ENCODE results near the gene POLA1. TPM values are rescaled to one million over a fixed set of nuclear protein-coding genes. Genes with fewer than 3 reads are reported as not detected.

The POLA1 gene
- total and polyA plus RNA-seq, 3 experiments from 2014 or later = 6.2 to 43.1 (median 42.5) TPM

- H3K27ac Mint-ChIP-seq = no peak overlapping the region
These were observed 35.9 kb upstream of the POLA1 start for GRCh38 chrX:24657671-24658386.

GRCh38 chrX:24658421-24658820 lies 35.3 kb upstream of the POLA1 start:
- Mint-ChIP-seq H3K36me3 (no peaks in the 10 kb centered on the region), H3K27me3 (peaks cover 2 to 3% of the 10 kb centered on the region in 2 donors), H3K4me1 (no peaks in the 10 kb centered on the region), H3K27ac (no peak overlapping the region), H3K4me3 (no peak overlapping the region), H3K9me3 (peaks cover 0 to 1% (median 0%) of the 10 kb centered on the region in 5 donors)
- H3K36me3 ChIP-seq (ENCODE audit: insufficient read depth, low read length) = no peaks in the 10 kb centered on the region
- H3K4me1 ChIP-seq (ENCODE audit: insufficient read depth, low read length) = no peaks in the 10 kb centered on the region
- DNase-seq = no peak
- H3K27me3 ChIP-seq (ENCODE audit: insufficient read depth, low read length, poor library complexity, severe bottlenecking) = no peaks in the 10 kb centered on the region
- ChIA-PET CTCF (no interaction called here), POLR2A (no interaction called here)
- H3K4me3 ChIP-seq (ENCODE audit: low read length) = no peak overlapping the region
- H3K27ac ChIP-seq (ENCODE audit: low read depth, low read length) = no peak overlapping the region
- H3K9me3 ChIP-seq (ENCODE audit: low read length) = no peaks in the 10 kb centered on the region

More at GRCh38 chrX:24657671-24658386, 35.9 kb upstream of the POLA1 start:
- Mint-ChIP-seq H3K36me3 (no peaks in the 10 kb centered on the region), H3K9me3 (peaks cover 0 to 2% (median 0%) of the 10 kb centered on the region in 5 donors), H3K4me3 (no peak overlapping the region), H3K4me1 (no peaks in the 10 kb centered on the region), H3K27me3 (peaks cover 2 to 7% of the 10 kb centered on the region in 2 donors)
- H3K27me3 ChIP-seq (ENCODE audit: insufficient read depth, low read length, poor library complexity, severe bottlenecking) = no peaks in the 10 kb centered on the region
- H3K27ac ChIP-seq (ENCODE audit: low read depth, low read length) = no peak overlapping the region
- H3K36me3 ChIP-seq (ENCODE audit: insufficient read depth, low read length) = no peaks in the 10 kb centered on the region
- CTCF ChIA-PET = no interaction called here
- POLR2A ChIA-PET = no interaction called here
- H3K9me3 ChIP-seq (ENCODE audit: low read length) = no peaks in the 10 kb centered on the region
- H3K4me3 ChIP-seq (ENCODE audit: low read length) = no peak overlapping the region
- no peaks in the 10 kb centered on the region for H3K4me1 ChIP-seq (ENCODE audit: insufficient read depth, low read length)
- no peak for DNase-seq

GRCh38 chrX:24659106-24659505 lies 34.6 kb upstream of the POLA1 start:
- H3K27me3 ChIP-seq (ENCODE audit: insufficient read depth, low read length, poor library complexity, severe bottlenecking) = no peaks in the 10 kb centered on the region
- DNase-seq = no peak
- Mint-ChIP-seq H3K4me3 (no peak overlapping the region), H3K9me3 (no peaks in the 10 kb centered on the region), H3K4me1 (no peaks in the 10 kb centered on the region), H3K27me3 (peaks cover 3% of the 10 kb centered on the region in 2 donors), H3K27ac (no peak overlapping the region), H3K36me3 (no peaks in the 10 kb centered on the region)
- H3K4me3 ChIP-seq (ENCODE audit: low read length) = no peak overlapping the region
- POLR2A ChIA-PET = no interaction called here
- no peaks in the 10 kb centered on the region for H3K36me3 ChIP-seq (ENCODE audit: insufficient read depth, low read length)
- no peak overlapping the region for H3K27ac ChIP-seq (ENCODE audit: low read depth, low read length)
- no peaks in the 10 kb centered on the region for H3K4me1 ChIP-seq (ENCODE audit: insufficient read depth, low read length)
- CTCF ChIA-PET = no interaction called here
- H3K9me3 ChIP-seq (ENCODE audit: low read length) = no peaks in the 10 kb centered on the region

GRCh38 chrX:24659646-24660045 lies 34.1 kb upstream of the POLA1 start:
- no peak overlapping the region for H3K4me3 ChIP-seq (ENCODE audit: low read length)
- Mint-ChIP-seq H3K36me3 (no peaks in the 10 kb centered on the region), H3K4me1 (no peaks in the 10 kb centered on the region), H3K4me3 (no peak overlapping the region), H3K27me3 (peaks cover 3 to 5% of the 10 kb centered on the region in 2 donors), H3K27ac (no peak overlapping the region), H3K9me3 (no peaks in the 10 kb centered on the region)
- H3K4me1 ChIP-seq (ENCODE audit: insufficient read depth, low read length) = no peaks in the 10 kb centered on the region
- no peaks in the 10 kb centered on the region for H3K9me3 ChIP-seq (ENCODE audit: low read length)
- no peak for DNase-seq
- no peak overlapping the region for H3K27ac ChIP-seq (ENCODE audit: low read depth, low read length)
- H3K36me3 ChIP-seq (ENCODE audit: insufficient read depth, low read length) = no peaks in the 10 kb centered on the region
- ChIA-PET POLR2A (no interaction called here), CTCF (no interaction called here)
- H3K27me3 ChIP-seq (ENCODE audit: insufficient read depth, low read length, poor library complexity, severe bottlenecking) = no peaks in the 10 kb centered on the region

- Mint-ChIP-seq H3K36me3 (no peaks in the 10 kb centered on the region), H3K9me3 (no peaks in the 10 kb centered on the region), H3K4me3 (no peak overlapping the region), H3K4me1 (no peaks in the 10 kb centered on the region), H3K27me3 (peaks cover 3 to 5% of the 10 kb centered on the region in 2 donors), H3K27ac (no peak overlapping the region)
- Histone ChIP-seq H3K4me1 (ENCODE audit: insufficient read depth, low read length) (no peaks in the 10 kb centered on the region), H3K4me3 (ENCODE audit: low read length) (no peak overlapping the region), H3K36me3 (ENCODE audit: insufficient read depth, low read length) (no peaks in the 10 kb centered on the region), H3K27me3 (ENCODE audit: insufficient read depth, low read length, poor library complexity, severe bottlenecking) (no peaks in the 10 kb centered on the region), H3K9me3 (ENCODE audit: low read length) (no peaks in the 10 kb centered on the region), H3K27ac (ENCODE audit: low read depth, low read length) (no peak overlapping the region)
- DNase-seq = no peak
- ChIA-PET CTCF (no interaction called here), POLR2A (no interaction called here)
These were observed 32.4 kb upstream of the POLA1 start for GRCh38 chrX:24661292-24661691.

- H3K27me3 ChIP-seq (ENCODE audit: insufficient read depth, low read length, poor library complexity, severe bottlenecking) = no peaks in the 10 kb centered on the region
- H3K4me3 ChIP-seq (ENCODE audit: low read length) = no peak overlapping the region
- H3K9me3 Mint-ChIP-seq = no peaks in the 10 kb centered on the region
- H3K36me3 Mint-ChIP-seq = no peaks in the 10 kb centered on the region
- no peaks in the 10 kb centered on the region for H3K9me3 ChIP-seq (ENCODE audit: low read length)
- no peak overlapping the region for H3K27ac ChIP-seq (ENCODE audit: low read depth, low read length)
- H3K36me3 ChIP-seq (ENCODE audit: insufficient read depth, low read length) = no peaks in the 10 kb centered on the region
- H3K27ac Mint-ChIP-seq = no peak overlapping the region
- H3K4me1 Mint-ChIP-seq = no peaks in the 10 kb centered on the region
- ChIA-PET CTCF (no interaction called here), POLR2A (no interaction called here)
- peaks cover 3 to 6% of the 10 kb centered on the region in 2 donors for H3K27me3 Mint-ChIP-seq
- H3K4me3 Mint-ChIP-seq = no peak overlapping the region
- no peak for DNase-seq
- H3K4me1 ChIP-seq (ENCODE audit: insufficient read depth, low read length) = no peaks in the 10 kb centered on the region
These were observed 31.4 kb upstream of the POLA1 start for GRCh38 chrX:24662352-24662751.

GRCh38 chrX:24668111-24668510 lies 25.6 kb upstream of the POLA1 start:
- CTCF ChIA-PET = no interaction called here
- Mint-ChIP-seq H3K27me3 (peaks cover 3 to 17% of the 10 kb centered on the region in 2 donors), H3K4me3 (no peak overlapping the region), H3K4me1 (no peaks in the 10 kb centered on the region), H3K9me3 (no peaks in the 10 kb centered on the region), H3K36me3 (no peaks in the 10 kb centered on the region), H3K27ac (no peak overlapping the region)
- POLR2A ChIA-PET = no interaction called here
- no peak overlapping the region for H3K4me3 ChIP-seq (ENCODE audit: low read length)
- H3K9me3 ChIP-seq (ENCODE audit: low read length) = no peaks in the 10 kb centered on the region
- H3K4me1 ChIP-seq (ENCODE audit: insufficient read depth, low read length) = no peaks in the 10 kb centered on the region
- no peaks in the 10 kb centered on the region for H3K27me3 ChIP-seq (ENCODE audit: insufficient read depth, low read length, poor library complexity, severe bottlenecking)
- H3K36me3 ChIP-seq (ENCODE audit: insufficient read depth, low read length) = no peaks in the 10 kb centered on the region
- no peak overlapping the region for H3K27ac ChIP-seq (ENCODE audit: low read depth, low read length)
- DNase-seq = no peak

GRCh38 chrX:24672701-24673190 lies 21.0 kb upstream of the POLA1 start:
- DNase-seq = no peak
- no peak overlapping the region for H3K4me3 ChIP-seq (ENCODE audit: low read length)
- no peaks in the 10 kb centered on the region for H3K36me3 ChIP-seq (ENCODE audit: insufficient read depth, low read length)
- Mint-ChIP-seq H3K27me3 (peaks cover 3 to 13% of the 10 kb centered on the region in 2 donors), H3K4me3 (no peak overlapping the region), H3K27ac (no peak overlapping the region), H3K36me3 (no peaks in the 10 kb centered on the region), H3K4me1 (no peaks in the 10 kb centered on the region), H3K9me3 (no peaks in the 10 kb centered on the region)
- POLR2A ChIA-PET = no interaction called here
- H3K9me3 ChIP-seq (ENCODE audit: low read length) = no peaks in the 10 kb centered on the region
- CTCF ChIA-PET = no interaction called here
- H3K4me1 ChIP-seq (ENCODE audit: insufficient read depth, low read length) = no peaks in the 10 kb centered on the region
- H3K27ac ChIP-seq (ENCODE audit: low read depth, low read length) = no peak overlapping the region
- no peaks in the 10 kb centered on the region for H3K27me3 ChIP-seq (ENCODE audit: insufficient read depth, low read length, poor library complexity, severe bottlenecking)
